RWPE1 (cell line): Measurements from ENCODE around the gene LY6G6D.

ENCODE experiments used
- CTCF ChIA-PET: fragments of 350-600 bp; sonication (Branson Sonifier 250); formaldehyde crosslinking; extraction: SDS; loops from one replicate; lab custom pipeline; 2021; lab: Yijun Ruan, JAX
- POLR2A ChIA-PET: fragments of 400-600 bp; formaldehyde crosslinking; extraction: SDS; loops from one replicate; lab custom pipeline; 2020; ENCODE audit warnings: antibody characterized with exemption; ENCODE audit not compliant: low non-redundant PET; lab: Yijun Ruan, JAX
- DNase-seq: peaks from one replicate; pipeline ENCODE4 v3.0.0; 2012; ENCODE audit warnings: low spot score
- H3K27ac ChIP-seq: fragments of 450-650 bp; 2 replicates; pipeline ENCODE4 v1.5.1; 2017
- CTCF ChIP-seq: fragments of 450-650 bp; conservative IDR thresholded peaks from 2 replicates; pipeline ENCODE4 v1.5.1; 2017; ENCODE audit warnings: low read depth, mild to moderate bottlenecking

LY6G6D gene

GRCh38 chr6:31736768-31737314 is 21.7 kb downstream of the LY6G6D start:
- ChIA-PET CTCF (interaction anchor here (0.6 kb wide), 1 partner anchor 33 kb away, joined by 3 read pairs; no protein-coding TSS in a partner anchor), POLR2A (no interaction called here)
- DNase-seq = no peak
- peak overlapping the region; percentile 96 for H3K27ac ChIP-seq
- TF ChIP-seq CTCF = no peak

GRCh38 chr6:31737315-31737990 is 22.3 kb downstream of the LY6G6D start:
- ChIA-PET CTCF (interaction anchor here (0.6 kb wide), 1 partner anchor 57 kb away, joined by 4 read pairs; no protein-coding TSS in a partner anchor), POLR2A (no interaction called here)
- H3K27ac ChIP-seq = peak overlapping the region; percentile 96
- no peak for DNase-seq
- no peak for TF ChIP-seq CTCF

GRCh38 chr6:31737991-31738979 is 23.1 kb downstream of the LY6G6D start:
- TF ChIP-seq CTCF = no peak
- ChIA-PET POLR2A (interaction anchor here (0.5 to 0.6 kb wide), 2 partner anchors 67 to 86 kb away, joined by 3 to 4 read pairs; partner anchors contain the start of gene BAG6), CTCF (interaction anchor here (0.6 to 1.3 kb wide), 3 partner anchors 14 to 91 kb away, joined by 4 to 6 read pairs (median 4); no protein-coding TSS in a partner anchor)
- peak; percentile 48 for DNase-seq
- peak overlapping the region; percentile 96 for H3K27ac ChIP-seq

- CTCF ChIA-PET = interaction anchor here (0.6 to 1.7 kb wide), 4 partner anchors 30 to 57 kb away, joined by 3 to 5 read pairs (median 4); no protein-coding TSS in a partner anchor
- no peak for TF ChIP-seq CTCF
Measured at GRCh38 chr6:31739639-31740396, 24.7 kb downstream of the LY6G6D start, which contains the start of gene MSH5. Gene MSH5, plus strand, starts transcription at chr6:31740005. Its CDS starts 462 bp downstream, at chr6:31740467.

GRCh38 chr6:31740397-31741223 is 25.5 kb downstream of the LY6G6D start:
- DNase-seq = peak; percentile 31
- peak overlapping the region; percentile 96 for H3K27ac ChIP-seq
- TF ChIP-seq CTCF = no peak
- ChIA-PET CTCF (interaction anchor here (0.6 to 1.7 kb wide), 2 partner anchors 29 to 46 kb away, joined by 3 to 5 read pairs; no protein-coding TSS in a partner anchor), POLR2A (no interaction called here)

More at GRCh38 chr6:31739639-31740396, 24.7 kb downstream of the LY6G6D start, which contains the start of gene MSH5:
- peak within 1 kb of the TSS; percentile 96 for H3K27ac ChIP-seq
- POLR2A ChIA-PET = interaction anchor here (0.6 to 0.7 kb wide), 2 partner anchors 13 to 67 kb away, joined by 3 to 4 read pairs; partner anchors contain the start of gene LSM2
- DNase-seq = peak; percentile 99
